Cerebellar cortex (tissue), 1 donor: ENCODE measurements around the gene BCL2L1.

Experiments
- DNase-seq: peaks from one replicate; pipeline ENCODE4 v3.0.0-alpha.2; 2015; ENCODE audit warnings: low spot score

Gene BCL2L1

DNA sequence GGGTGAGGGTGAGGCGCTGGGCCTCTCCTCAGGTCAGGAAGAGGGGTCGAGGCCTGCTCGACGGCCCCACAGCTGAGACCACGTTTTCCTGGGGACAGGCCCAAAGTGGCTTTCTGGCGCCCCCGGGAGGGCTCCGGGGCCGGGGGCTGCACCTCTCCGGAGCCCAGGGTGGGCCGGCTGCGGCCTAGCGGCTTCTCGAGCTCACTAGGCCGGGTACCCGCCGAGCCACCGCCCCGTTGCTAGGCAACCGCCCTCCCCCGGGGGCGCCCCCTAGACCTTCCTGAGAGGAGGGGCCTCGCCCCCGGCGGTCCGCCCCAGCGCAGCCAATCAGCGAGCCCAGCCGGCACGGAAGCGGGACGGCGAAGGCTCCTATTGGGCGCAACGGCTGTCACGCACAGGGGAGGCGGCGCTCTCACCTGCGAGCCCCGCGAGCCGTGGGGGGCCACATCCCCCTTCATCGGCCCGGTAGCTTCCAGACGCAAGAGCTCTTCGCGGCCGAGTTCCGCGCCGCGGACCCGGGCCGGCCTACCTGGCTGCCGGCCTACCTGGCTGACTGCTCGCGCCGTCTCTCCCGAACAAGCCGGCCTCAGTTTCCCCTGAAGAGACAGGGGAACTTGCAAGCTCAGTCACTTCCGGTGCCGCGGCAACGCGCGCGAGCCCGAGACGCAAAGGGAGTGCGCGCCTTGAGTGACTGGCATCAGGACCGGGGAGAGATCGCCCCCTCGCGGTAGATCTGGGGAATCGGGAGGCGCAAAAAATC is 831 bp upstream of the BCL2L1 start:
- peak; percentile 97 for DNase-seq

DNA sequence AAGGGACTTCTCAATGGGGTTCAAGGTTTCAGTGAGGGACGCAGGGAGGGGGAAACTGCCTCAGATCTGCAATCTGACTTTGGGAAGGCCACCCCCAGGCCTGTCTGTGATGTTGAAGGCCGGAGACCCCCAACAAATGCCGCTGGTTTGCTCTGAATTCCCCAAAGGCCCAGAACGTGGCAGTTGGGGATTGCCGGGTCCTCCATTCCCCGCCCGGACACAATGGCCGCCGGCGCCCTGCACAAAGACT is 326 bp upstream of the BCL2L1 start:
- DNase-seq = no peak

DNA sequence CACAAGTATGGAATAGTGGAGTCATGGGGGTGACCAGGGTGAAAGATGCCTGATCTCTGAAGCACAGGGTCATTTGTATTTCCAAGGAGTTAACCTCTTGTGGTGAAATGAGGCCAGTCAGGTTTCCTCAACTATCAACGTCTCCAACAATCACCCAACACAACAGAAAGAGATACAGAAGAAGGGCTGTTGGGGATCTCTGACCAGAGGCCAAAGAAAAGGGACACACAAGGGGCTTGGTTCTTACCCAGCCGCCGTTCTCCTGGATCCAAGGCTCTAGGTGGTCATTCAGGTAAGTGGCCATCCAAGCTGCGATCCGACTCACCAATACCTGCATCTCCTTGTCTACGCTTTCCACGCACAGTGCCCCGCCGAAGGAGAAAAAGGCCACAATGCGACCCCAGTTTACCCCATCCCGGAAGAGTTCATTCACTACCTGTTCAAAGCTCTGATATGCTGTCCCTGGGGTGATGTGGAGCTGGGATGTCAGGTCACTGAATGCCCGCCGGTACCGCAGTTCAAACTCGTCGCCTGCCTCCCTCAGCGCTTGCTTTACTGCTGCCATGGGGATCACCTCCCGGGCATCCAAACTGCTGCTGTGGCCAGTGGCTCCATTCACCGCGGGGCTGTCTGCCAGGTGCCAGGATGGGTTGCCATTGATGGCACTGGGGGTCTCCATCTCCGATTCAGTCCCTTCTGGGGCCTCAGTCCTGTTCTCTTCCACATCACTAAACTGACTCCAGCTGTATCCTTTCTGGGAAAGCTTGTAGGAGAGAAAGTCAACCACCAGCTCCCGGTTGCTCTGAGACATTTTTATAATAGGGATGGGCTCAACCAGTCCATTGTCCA is 1.0 kb downstream of the BCL2L1 start:
- DNase-seq = peak; percentile 44

DNA sequence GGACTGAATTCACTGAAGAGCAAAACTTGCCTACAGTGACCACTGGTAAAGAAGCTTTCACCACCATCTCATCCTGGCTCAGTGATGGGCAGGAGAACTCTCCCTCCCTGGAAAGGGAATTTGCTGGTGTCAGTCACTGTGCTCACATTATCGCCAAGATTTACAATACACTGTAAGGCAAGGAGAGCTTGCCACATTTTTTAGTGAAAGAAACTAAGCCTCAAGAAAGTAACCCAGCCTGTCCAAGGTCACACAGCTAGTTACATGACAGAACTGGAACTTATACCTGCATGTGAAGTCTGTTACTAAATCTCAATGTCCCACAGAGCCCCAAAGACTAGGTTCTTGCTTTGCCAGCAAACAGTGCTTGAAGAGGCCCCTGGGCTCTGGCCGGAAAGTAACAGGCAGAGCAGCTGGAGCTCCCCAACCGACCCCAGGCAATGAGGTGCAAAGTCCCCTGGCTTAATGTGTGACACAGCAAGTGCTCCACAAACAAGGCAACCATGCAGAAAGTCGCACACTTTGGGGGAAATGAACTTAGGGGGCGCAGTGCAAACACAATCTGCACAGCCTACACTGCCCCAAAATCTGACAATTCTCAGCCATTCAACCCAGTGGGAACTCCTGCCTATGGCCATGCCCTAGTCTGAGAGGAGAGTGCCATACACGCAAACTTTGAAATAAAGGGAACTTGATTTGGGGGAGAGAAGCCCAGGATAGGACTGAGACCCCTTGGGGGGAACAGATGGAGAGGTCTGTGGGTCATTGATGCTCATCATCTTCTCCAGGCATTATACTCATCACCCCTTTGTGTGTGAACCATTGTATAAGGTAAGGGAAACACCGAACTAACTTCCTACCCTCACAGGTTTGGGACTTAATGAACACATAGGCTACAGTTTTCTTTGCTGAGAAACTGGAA is 1.9 kb downstream of the BCL2L1 start:
- peak; percentile 41 for DNase-seq

DNA sequence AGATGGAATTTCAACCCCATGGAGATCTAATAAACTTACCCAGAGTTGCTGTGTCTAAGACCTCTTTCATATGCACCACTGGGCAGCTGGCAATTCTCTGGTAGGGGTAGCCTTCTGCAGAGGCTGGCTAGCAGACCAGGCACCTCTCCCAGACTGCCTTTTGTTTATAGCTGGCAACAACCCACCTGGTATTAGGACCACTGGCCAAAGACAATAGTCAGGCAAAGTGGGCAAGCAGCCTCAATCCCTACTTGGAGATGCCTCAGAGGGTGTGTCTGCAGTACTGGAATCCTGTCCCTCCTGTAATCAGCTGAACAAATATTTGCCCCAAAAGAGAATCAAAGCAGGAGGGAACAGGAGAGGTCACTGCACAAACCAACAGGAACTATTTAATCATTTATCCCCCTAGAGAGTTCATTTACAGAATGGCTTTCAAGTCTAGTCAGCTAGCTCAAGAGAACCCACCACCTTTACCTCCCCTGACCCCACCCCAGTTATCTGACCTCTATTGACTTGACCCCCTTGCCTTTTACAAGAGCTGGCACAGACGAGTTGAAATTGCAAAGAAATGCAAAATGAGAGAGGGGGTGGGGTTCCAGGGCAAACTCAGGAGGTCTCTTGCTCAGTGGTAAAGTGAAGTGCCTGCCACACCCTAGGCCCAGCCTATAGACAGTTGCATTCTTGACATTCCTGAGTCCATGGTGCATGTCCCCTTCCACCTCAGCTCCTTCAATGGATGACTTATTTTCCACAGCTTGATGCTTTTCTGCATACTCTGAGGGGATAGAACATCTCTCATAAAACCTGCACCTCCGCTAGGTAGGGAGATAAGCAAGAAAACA is 2.8 kb downstream of the BCL2L1 start:
- no peak for DNase-seq

DNA sequence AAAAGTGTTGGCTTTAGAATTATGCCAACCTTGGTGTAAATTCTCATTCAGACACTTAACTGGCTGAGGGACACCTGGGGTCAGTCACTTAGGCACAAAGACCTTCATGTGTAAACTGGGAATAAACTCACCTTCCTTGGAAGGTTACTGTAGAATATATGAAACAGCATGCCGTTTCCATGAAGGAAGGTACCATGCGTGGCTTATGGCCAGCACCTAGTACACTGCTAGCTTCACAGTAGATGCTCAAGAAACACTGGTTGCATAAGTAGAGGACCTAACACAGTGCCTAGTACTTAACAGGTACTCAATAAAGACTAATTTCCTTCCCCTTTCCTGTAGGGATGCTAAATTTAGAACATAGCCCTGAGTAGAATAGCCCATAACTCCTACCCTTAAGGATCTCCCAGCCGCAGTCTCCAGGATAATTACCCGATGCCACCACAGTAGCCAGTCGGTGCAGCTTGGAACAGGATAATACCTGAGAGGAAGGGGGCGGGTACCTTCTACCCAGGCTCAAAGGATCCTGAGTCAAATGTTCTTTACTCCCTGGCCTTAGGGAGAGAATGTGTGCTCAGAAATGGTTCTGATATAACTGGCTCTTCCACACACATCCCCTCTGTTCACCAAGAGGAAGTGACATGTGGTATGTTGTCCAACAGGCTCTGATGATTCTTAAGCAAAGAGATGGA is 3.6 kb downstream of the BCL2L1 start:
- peak; percentile 50 for DNase-seq

DNA sequence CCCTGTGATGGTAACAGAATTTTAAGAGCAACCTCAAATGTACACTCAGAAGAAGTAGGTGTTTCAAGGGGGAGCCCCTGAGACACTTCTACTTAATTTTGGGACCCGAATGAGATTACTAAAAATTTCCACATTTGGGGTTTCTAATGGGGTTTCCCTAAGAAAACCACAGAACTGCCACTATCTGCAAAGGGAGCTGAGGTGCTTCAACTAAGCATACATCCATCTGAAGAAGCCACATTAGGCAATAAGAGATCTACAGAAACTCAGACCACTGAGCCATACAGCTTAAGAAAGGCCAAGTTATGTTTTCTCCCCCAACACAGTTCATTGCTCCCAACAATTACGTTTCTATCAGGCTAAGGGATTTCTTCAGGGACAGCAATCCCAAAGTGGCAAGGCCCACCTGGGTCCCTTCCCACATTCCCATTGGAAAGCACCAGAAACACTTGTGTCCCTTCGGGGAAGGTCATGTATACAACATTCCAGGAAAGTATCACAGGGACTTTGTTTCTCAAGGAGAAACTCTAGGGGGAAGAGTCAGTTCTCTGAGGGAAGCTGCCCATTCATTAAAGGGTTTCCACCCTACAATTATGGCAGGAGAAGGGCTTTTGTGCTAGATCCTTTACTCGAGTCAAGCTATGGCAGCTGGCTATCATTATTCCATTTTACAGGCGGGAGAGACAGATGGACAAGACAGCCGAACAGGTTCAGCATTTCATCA is 5.0 kb downstream of the BCL2L1 start:
- no peak for DNase-seq

DNA sequence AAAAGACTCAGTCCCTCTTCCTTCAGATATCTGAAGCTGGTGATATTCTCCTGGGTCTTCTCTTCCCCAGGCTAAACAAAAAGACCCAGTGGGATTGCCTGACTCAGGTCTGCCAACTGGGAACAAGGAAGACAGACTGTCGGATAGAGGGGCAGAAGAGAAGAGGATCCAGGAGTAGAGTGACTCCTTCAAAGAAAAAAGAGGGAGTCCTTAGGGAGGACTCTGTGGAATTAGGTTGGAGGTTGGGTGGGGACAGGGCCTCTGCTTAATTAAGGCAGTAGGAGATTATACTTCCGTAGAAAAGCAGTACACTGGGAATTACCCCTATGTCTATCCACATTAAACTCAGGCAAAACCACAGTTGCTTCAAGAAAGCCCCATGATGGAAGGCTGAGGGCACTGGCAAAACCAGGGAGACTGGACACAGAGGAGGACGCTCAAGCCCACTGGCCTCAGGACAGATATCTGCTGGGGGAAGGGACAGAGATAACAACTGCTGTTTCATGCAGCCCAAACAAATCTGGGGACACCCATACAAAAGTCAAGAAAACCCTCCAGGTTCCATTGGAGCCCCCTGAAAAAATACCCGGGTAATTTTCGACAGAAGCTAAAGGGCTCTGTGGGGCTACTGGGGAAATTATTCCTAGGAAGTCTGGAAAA is 5.7 kb downstream of the BCL2L1 start:
- DNase-seq = peak; percentile 36

DNA sequence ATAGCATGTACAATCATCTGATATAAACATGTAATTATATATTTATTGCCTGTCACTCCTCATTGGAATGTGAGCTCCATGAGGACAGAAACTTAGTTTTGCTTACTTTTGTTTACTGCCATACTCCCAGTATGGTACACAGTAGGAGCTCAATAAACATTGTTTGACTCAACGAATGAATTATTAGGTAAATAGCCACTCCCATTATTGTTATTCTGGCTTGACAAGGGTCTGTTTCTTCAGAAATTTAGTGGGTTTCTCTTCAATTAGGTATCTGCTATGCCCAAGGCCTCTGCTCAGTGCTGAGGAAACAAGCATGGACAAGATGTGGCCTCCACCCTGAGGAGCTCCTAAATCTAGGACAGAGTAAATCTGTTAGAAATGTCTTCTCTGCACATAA is 6.3 kb downstream of the BCL2L1 start:
- DNase-seq = no peak

DNA sequence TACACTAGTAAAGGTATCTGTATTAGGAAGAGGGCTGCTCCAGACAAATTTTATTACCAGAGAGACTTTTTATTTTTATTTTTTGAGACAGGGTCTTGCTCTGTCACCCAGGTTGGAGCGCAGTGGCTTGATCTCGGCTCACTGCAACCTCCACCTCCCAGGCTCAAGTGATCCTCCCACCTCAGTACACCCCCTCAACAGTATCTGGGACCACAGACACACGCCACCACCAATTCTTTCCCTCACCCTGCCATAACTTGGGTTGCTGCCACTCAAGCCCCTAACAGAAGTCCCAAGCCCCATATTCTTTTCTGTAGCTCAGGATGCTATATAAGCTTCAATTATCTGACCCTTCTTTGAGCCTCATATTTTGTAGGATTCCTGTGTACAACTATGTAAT is 6.9 kb downstream of the BCL2L1 start:
- DNase-seq = no peak

DNA sequence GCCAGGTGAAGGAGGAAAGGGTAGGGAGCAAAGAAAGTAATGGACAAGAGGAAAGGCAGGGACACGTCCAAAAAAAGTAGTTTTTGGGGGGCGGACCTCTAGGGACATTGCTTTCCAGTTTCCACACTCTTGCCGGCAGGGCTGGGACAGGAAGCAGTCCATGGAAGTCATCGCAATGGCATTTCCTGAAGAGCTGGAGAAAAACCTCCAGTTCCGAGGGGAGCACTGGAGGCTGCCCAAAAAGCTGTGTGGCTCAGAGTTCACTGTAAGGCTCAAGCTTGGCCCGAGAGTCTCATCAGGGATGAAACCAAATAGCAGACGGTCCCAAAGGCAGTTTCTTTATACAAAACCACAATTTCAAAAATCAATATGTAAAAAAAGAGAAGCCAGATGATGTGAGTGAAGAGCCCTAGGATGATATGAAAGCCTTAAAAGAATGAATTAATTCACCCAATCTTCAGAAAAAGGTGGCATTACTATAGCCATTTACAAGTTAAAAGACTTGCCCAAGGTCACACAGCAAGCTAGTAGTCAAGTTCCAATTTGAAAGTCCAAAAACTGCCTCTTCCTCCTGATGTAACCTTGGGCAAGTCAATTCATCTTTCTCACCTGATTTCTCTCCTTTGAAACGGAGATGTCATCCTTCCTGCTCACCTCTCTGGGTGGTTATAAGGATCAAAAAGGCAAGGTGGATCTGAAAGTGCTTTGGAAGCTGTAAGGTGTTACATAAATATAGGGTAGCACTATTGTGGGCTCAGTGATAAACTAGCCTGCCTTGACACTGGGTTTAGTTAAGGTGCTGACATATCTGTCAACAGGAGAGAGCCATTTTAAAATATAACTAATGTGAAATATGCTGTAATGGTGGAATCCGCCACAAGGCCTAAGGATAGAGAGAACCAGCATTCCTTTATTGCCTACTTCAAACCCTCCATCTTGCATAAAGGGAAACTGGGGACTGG is 9.1 kb downstream of the BCL2L1 start:
- DNase-seq = peak; percentile 41

DNA sequence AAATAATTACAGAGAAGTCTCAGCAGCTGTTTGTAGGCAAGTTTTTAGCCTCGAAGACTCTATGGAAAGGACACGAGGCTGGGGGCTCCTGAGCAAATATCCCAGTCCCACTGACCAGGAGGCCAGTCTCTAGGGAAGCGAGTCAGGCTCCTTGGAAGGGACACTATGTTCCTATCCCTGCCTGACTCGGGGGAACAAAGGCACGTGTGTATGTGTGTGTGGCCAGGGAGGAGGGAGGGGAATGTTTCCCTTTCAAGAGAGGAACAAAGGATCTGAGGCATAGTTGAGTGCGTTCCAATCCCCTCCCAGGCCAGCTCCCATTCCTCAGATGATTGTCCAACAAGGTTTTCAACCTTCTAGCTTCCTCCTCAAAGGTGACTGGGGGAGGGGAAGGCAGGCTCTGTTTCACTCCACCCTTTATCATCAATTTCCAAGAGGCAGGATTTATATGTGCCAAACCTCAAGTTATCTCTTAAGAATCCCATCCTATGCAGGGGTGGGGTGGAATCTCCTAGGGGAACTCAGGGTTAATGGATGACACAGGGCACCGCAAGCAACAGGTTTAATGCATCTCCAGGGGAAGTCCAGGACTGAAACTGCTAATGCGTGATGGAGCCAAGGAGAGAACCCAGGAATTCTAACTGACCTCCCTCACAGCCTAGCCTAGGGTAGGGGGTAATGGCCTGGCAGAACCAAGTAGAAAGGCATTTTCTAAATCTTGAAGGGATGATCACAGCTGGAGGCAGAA is 9.9 kb downstream of the BCL2L1 start:
- peak; percentile 59 for DNase-seq

DNA sequence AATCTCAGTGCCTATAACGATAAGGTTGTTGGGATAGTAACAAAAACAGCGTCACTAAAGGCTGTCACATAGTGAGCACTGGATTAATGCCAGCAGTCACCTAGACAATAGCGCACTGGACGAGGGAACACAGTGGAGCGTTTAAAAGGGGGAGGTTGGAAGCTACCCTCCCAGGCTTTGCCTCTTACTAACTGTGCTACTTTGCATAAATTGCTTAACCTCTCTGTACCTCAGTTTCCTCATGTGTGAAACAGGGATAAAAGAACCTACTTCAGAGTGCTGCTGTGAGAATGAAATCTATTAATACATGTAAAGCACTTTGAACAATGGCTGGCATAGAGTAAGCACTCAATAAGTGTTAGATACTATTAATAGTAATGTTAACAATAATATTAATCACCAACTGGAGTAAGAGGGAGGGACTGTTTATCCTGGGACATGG is 10.5 kb downstream of the BCL2L1 start:
- peak; percentile 66 for DNase-seq

DNA sequence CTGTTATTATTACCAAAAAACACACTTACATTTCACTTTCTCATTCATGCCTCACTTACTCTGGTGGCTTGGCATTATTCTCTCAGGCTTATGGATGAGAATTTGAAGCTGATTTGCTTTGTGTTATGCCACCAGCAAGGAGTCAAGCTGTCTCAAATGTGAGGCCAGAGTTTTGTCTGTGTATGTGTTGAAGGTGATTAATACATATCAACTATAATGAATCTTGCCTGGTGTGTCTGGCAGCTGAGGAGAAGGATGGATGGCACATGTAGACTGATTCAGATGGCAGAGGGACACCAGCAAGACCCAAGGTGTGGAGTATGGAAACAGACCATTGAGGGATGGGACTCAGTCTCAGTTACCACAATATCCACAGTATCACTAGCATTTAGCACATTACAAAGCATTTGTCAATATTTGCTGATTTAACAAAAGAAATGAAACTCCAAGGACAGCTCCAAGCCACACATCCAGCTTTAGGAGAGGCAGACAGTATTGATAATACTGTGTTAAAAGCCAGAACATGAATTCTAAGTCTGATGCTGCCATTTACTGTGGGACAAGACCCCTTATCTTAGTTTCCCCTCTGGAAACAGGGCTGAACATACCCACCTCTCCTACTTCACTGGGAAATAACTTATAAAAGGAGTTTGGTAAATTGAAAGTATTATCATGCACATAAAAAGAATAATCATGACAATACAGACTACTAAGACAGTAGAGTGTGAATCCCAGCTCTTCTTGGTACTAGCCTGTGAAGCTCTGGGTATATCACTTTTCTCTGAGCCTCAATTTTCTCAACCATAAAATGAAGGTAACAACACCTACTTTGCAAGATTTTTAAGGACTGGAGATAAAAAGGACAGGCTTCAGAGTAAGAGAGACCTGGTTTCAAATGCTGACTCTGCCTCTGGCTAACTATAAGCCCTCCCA is 11.2 kb downstream of the BCL2L1 start:
- DNase-seq = no peak

DNA sequence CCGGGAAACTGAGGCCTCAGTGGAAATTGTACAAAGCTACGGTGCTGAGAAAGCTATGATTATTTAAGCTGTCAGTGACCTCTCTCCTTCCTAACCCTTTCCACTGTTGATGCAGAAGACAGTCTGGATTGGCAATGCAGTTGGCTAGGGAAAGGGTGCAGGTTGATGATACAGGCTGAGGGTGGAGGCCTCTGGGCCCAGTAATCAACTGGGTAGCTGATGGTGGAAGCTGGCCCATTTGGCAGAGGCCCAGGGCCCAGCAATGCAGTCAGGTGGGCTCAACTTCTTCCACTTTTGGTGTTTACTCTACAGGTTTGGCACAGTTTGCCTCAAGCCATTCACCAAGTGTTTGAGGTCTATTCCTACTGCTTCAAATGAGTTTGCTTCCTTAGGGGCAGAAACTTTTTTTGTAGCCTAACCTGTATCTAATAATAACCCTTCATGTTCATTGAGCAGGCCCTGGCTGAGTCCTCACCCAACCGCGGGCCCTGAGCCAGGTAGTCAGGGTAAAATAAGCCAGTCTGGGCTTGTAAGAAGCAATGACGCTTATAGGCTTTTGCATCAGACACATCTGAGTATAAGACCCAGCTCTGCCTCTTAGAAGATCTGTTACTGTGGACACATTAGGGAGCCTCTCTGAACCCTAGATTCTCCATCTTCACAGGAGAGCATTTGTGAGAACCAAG is 12.1 kb downstream of the BCL2L1 start:
- DNase-seq = peak; percentile 65

DNA sequence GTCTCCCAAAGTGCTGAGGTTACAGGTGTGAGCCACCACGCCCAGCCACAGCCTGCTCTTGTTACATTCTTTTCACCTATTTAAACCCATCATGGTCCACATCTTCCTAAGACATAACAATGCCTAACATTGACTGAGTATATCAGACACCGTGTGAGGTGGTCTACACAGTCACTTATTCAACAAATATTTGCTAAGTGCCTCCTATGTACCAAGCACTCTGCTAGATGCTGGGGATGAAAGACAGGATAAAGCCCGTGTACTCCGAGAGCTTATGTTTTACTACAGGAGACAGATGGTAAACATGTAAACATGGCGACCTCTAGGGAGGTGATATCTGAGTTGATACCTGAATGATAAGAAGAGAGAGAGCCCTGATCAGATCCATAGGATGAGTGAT is 12.7 kb downstream of the BCL2L1 start:
- DNase-seq = no peak
